Rectal smooth muscle tissue (tissue), 1 donor: Measurements from ENCODE around the gene EYS.
"Not testable (repeated sequence)": the region's sequence is repeated elsewhere in the genome, so short reads cannot be mapped to it uniquely, and the experiment has no call there.

Source experiments
- H3K27ac ChIP-seq: one replicate; pipeline ENCODE4 v1.7.0; 2013; ENCODE audit warnings: low read depth, low read length, inconsistent platforms
- H3K27me3 ChIP-seq: one replicate; pipeline ENCODE4 v1.7.0; 2013; ENCODE audit warnings: low read length; ENCODE audit not compliant: control insufficient read depth, insufficient read depth
- H3K36me3 ChIP-seq: one replicate; pipeline ENCODE4 v1.7.0; 2013; ENCODE audit warnings: low read length; ENCODE audit not compliant: control insufficient read depth, insufficient read depth
- H3K4me1 ChIP-seq: one replicate; pipeline ENCODE4 v1.7.0; 2013; ENCODE audit warnings: low read length; ENCODE audit not compliant: control insufficient read depth, insufficient read depth
- H3K4me3 ChIP-seq: one replicate; pipeline ENCODE4 v1.7.0; 2013; ENCODE audit warnings: low read length
- H3K9ac ChIP-seq: one replicate; pipeline ENCODE4 v1.7.0; 2013; ENCODE audit warnings: low read length

EYS gene

DNA sequence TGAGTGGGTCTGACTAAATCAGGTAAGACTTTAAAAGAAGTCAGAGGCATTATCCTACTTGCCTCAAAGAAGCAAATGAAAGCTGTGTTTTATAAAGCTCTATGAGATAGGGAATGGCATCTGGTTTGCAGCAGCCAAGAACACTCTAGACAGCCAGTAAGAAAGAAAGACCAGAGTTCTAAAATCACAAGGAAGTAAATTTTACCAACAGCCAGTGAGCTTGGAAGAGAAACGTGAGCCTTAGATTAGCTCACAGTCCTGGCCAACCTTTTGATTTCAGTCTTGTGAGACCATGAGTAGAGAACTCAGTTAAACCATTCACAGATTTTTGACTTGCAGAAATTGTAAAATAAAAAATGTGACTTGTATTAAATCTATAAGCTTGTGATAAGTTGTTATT is 693.0 kb downstream of the EYS start:
- Histone ChIP-seq H3K27ac (no peak overlapping the region), H3K36me3 (no peaks in the 10 kb centered on the region), H3K4me3 (no peak overlapping the region), H3K4me1 (no peaks in the 10 kb centered on the region), H3K27me3 (no peaks in the 10 kb centered on the region), H3K9ac (no peak overlapping the region)

DNA sequence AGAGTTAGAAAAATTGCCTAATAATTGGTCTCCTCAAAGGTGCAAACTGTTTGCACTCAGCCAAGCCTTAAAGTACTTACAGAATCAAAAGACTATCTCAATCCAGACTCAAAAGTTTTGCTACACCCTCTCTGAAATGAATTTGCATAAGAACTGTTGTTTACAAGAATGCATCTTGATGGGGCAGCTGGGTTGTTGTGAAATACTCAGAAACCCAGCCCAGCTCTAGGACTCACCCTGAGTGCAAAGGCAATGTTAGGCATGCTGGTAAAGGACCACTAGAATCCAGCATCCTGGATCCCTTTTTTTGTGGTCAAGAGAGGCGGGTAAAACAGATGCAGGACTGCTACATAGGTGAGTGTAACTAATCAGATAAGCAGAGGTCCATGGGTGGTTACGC is 700.2 kb downstream of the EYS start:
- H3K27me3 ChIP-seq, result no peaks in the 10 kb centered on the region
- no peak overlapping the region for H3K4me3 ChIP-seq
- no peak overlapping the region for H3K27ac ChIP-seq
- no peak overlapping the region for H3K9ac ChIP-seq
- H3K4me1 ChIP-seq, result no peaks in the 10 kb centered on the region
- no peaks in the 10 kb centered on the region for H3K36me3 ChIP-seq

DNA sequence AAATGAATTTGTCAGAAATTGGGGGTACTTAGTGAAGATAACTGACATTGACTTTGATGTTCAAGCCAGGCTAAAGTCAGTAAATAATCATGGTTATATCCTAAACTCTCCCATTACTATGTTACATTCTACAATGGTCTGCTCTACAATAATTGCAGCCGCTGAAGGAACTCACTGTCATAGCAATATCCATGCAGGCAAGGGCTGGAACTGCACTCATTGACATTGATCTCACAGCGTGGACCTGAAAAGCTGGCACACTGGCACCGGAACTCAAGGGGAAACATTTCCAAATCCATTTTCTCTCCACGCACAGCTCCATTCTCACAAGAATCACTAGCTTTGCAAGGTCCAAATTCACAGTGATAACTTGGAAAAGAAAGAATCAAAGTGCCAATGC is 702.7 kb downstream of the EYS start:
- no peaks in the 10 kb centered on the region for H3K36me3 ChIP-seq
- H3K4me3 ChIP-seq, result no peak overlapping the region
- no peak overlapping the region for H3K9ac ChIP-seq
- no peaks in the 10 kb centered on the region for H3K4me1 ChIP-seq
- no peak overlapping the region for H3K27ac ChIP-seq
- no peaks in the 10 kb centered on the region for H3K27me3 ChIP-seq

DNA sequence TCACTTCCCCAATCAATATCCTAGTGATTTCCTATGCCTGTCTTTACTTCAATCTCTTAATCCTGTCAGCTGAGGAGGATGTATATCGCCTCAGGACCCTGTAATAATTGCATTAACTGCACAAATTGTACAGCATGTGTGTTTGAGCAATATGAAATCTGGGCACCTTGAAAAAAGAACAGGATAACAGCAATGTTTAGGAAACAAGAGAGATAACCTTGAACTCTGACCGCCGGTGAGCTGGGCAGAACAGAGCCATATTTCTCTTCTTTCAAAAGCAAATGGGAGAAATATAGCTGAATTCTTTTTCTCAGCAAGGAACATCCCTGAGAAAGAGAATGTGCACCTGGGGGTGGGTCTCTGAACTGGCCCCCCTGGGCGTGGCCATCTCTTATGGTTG is 704.1 kb downstream of the EYS start:
- H3K36me3 ChIP-seq, H3K4me1 ChIP-seq, H3K27ac ChIP-seq, H3K27me3 ChIP-seq, H3K9ac ChIP-seq, H3K4me3 ChIP-seq: not testable (repeated sequence)

DNA sequence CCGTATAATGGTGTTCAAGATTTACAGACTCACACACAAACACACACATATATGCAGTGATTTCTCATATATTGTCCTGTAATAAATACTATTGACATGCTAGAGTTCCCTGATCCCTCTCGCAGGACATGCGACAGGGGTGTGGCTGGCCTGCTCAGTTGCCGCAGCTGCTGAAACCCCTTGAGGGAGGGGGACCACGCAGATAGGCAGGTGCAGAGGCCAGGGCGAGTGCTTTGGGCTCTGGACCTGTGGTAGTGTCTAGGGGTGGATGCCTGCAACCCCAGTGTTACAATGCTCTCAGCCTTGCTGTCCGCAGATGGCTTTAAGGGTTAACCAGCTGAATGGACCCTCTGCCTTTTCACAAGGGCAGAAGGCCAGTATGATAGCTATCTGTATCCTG is 706.2 kb downstream of the EYS start:
- no peaks in the 10 kb centered on the region for H3K36me3 ChIP-seq
- H3K9ac ChIP-seq, result no peak overlapping the region
- H3K27ac ChIP-seq, result no peak overlapping the region
- no peak overlapping the region for H3K4me3 ChIP-seq
- H3K27me3 ChIP-seq, result no peaks in the 10 kb centered on the region
- H3K4me1 ChIP-seq, result no peaks in the 10 kb centered on the region

DNA sequence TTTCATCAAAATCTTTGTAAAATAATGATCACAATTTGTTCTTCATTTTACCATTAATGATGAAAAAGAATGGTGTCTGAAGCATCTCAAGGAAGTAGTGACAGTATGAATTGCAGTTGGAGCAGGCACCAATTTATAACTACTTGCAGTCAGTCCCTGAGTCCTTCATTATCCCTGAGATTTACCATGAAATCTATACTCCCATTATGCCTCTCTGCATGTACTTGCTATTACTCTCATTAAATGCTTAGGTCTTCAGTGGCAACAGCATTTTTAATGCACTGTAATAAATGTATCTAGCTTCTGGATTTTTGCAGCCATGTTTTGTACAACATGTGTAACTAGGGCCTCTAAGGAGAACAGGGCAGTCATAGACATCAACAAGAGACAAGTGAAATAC is 708.8 kb downstream of the EYS start:
- Histone ChIP-seq H3K9ac (no peak overlapping the region), H3K27ac (no peak overlapping the region), H3K27me3 (no peaks in the 10 kb centered on the region), H3K4me3 (no peak overlapping the region), H3K4me1 (no peaks in the 10 kb centered on the region), H3K36me3 (no peaks in the 10 kb centered on the region)

DNA sequence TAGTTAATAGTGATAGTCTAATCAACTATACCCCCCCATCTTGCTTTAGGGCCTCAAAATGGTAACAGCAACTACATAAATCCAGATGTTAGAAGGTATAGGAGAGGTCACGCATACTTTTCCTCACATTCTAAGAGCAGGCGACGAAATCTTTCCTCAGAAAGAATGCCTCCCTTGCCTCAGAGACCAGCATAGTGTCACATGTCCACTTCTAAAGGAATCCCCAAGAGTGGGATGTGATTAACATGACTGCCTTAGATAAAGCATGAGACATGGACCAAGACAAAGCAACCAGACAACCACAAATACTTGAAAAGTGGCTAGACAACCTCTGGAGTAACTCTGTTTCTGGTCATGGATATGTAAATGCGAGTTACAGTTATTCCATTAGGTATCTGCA is 710.7 kb downstream of the EYS start:
- Histone ChIP-seq H3K4me3 (no peak overlapping the region), H3K9ac (no peak overlapping the region), H3K36me3 (no peaks in the 10 kb centered on the region), H3K4me1 (no peaks in the 10 kb centered on the region), H3K27me3 (no peaks in the 10 kb centered on the region), H3K27ac (no peak overlapping the region)

DNA sequence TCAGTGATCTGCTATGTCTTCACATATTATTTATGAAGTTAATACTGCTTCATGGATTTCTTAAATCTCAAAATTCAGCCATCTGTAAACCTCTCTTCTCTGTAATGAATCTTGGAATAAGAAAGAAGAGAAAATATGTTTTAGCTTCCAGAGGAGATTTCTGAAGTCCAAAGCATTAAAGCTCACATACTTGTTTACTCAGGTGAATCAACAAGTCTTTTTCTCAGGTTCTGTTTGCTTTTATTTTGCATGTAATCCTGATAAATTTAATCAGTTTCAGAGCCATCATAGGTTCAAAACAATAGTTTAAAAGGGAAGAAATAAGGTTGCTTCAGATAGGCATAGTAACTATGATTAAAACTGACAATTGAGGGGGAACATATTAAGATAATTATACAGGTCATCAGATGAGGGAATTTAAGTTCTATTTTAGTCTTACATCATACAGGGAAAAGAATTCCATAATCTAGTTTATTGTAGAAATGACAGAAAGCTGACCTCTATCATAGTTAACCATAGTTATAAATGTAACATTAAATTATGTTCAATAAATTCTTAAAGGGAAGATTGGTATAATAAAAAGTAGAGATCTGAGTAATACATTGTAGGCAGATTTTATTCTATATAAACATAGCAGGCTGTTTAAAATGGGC is 716.2 kb downstream of the EYS start:
- no peaks in the 10 kb centered on the region for H3K36me3 ChIP-seq
- no peaks in the 10 kb centered on the region for H3K27me3 ChIP-seq
- no peak overlapping the region for H3K27ac ChIP-seq
- no peak overlapping the region for H3K9ac ChIP-seq
- H3K4me1 ChIP-seq, result no peaks in the 10 kb centered on the region
- no peak overlapping the region for H3K4me3 ChIP-seq

DNA sequence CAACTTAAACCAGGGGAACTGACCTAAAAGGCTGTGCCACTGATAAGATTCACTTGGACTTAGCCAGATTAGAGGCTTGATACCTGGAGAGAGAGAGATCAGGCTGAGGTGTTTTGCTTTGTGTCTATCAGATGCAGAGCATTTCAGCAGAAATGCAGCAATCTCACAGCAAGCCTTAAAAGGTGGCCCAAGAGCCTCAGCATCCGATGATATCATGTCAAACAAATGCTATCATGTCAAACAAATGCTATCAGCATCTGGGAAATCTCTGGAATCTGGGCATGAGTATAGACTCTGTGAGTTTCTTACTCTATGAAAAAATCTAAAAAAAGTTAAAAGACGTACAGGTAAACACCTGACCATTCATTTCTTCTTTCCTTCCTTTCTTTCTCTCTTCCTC is 718.9 kb downstream of the EYS start:
- Histone ChIP-seq H3K36me3 (no peaks in the 10 kb centered on the region), H3K27me3 (no peaks in the 10 kb centered on the region), H3K27ac (no peak overlapping the region), H3K4me3 (no peak overlapping the region), H3K9ac (no peak overlapping the region), H3K4me1 (no peaks in the 10 kb centered on the region)

DNA sequence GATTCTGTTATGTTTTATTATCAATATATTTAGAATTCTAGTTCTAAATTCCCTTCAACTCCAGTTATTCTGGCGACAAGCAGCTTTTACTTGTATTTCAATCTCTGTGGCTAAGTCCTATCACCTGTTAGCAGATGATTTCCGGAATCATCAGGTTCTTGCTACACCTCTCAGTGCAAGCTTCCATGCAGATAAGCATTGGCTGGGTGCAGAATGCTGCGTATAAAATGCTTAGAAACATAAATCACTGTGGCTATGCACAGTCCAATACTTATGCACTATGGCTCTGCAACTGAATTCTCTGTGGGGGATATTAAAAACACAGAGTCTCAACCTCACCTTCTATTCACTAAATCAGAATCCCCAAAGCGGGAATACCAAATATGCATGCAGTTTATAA is 720.0 kb downstream of the EYS start:
- Histone ChIP-seq H3K4me3 (no peak overlapping the region), H3K9ac (no peak overlapping the region), H3K27me3 (no peaks in the 10 kb centered on the region), H3K27ac (no peak overlapping the region), H3K4me1 (no peaks in the 10 kb centered on the region), H3K36me3 (no peaks in the 10 kb centered on the region)

DNA sequence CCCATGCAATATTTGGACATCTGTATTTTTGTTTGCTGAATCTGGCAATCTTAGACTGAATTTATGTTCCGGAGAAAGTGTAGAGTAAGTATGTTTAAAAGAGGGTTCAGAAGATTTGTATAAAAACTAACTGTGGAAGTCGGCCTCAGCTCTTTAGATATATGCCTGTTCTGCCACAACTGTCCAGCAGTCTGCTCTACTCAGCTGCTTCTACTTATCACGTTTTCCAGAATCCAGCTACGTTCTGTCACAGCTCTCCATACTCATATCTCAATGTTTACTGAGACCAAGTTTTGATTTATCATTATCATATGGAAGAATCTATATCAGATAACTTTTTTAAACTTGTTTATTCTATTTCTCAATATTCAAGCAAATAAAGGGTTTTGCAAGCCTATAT is 721.3 kb downstream of the EYS start:
- Histone ChIP-seq H3K4me3 (no peak overlapping the region), H3K36me3 (no peaks in the 10 kb centered on the region), H3K27me3 (no peaks in the 10 kb centered on the region), H3K4me1 (no peaks in the 10 kb centered on the region), H3K9ac (no peak overlapping the region), H3K27ac (no peak overlapping the region)

DNA sequence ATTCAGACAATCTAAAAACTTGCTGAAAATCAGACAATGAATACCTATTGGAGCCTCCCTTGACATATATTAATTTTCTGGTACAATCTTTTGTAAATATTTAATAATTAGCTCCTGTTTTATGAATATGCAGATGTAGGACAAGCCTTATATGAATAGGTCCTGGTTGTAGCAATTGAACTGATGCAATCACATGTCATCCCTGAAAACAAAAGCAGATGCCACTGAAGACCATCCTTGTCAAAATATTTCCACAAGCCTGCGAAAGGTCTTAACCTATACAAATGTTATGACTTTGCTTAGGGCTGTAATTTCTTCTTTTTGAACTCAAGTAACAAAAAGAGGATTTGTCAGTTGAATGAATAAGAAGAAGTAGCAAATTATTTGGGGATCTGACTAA is 722.1 kb downstream of the EYS start:
- no peak overlapping the region for H3K9ac ChIP-seq
- H3K36me3 ChIP-seq, result no peaks in the 10 kb centered on the region
- H3K4me1 ChIP-seq, result no peaks in the 10 kb centered on the region
- H3K27ac ChIP-seq, result no peak overlapping the region
- H3K4me3 ChIP-seq, result no peak overlapping the region
- H3K27me3 ChIP-seq, result no peaks in the 10 kb centered on the region

DNA sequence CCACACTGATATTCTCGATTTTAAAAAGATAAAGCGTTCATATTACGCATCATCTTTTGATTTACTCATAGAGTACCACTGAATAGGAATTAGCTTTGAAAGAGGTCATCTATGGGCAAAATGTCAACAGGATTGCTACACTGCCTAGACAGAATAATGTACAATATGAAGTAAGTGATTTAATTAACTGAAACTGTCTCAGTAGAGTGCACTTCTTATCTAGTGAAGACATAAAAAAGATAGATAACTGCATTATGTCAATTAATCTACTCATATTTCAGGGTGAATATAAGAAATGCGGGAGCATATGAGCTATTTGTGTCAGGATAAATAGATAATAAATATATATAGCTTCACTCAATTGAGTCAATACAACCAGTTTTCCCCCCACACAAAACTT is 723.9 kb downstream of the EYS start:
- Histone ChIP-seq H3K4me3 (no peak overlapping the region), H3K9ac (no peak overlapping the region), H3K4me1 (no peaks in the 10 kb centered on the region), H3K36me3 (no peaks in the 10 kb centered on the region), H3K27me3 (no peaks in the 10 kb centered on the region), H3K27ac (no peak overlapping the region)
